ENCODE data around the gene GNG8. TPM values are rescaled to one million over a fixed set of nuclear protein-coding genes. Genes with fewer than 3 reads are reported as not detected.

The GNG8 gene
- total and polyA plus RNA-seq, 9 of the 15 experiments (the other 6 are each of a cell fraction or from before 2014, with no cell fraction given): 1.3 TPM; not detected in 8

DNA sequence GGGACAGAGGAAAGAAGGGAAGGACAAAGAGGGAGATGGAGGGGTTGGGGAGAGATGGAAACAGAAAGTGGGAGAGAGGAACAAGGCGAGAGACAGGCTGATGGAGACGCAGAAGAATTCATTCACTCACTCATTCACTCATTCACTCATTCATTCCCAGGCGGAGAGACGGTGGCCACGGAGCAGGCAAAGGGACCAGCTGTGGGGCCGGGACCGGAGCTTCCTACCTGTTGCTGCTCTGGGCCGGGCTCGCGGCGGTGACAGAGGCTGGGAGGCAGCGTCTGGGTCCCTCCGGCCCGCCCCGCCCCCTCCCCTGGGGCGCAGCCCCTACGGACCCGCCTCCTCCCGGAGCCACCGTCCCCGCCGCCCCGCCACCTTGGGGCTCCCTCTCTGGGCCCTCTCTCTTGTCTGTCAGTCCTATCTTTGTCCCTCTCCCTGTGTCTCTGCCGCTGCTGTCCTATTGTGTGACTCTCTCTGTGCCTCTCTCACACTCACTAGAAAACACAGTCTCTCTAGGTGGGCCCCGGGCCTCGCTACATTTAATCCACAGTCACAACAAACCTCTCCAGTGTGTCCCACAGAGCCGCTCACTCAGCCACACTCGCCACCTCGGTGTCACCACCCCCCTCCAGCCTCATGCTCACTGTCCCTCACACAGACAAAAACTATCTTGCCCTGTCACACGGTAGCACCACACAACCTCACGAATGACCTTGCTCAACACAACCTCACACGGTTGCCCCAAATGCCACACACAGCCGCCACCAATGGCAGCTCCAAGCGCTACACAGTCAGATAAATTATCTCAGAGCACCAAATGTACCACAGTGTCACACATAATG, at the start of gene GNG8 (continued):
- TF ChIP-seq, protein P1, sequence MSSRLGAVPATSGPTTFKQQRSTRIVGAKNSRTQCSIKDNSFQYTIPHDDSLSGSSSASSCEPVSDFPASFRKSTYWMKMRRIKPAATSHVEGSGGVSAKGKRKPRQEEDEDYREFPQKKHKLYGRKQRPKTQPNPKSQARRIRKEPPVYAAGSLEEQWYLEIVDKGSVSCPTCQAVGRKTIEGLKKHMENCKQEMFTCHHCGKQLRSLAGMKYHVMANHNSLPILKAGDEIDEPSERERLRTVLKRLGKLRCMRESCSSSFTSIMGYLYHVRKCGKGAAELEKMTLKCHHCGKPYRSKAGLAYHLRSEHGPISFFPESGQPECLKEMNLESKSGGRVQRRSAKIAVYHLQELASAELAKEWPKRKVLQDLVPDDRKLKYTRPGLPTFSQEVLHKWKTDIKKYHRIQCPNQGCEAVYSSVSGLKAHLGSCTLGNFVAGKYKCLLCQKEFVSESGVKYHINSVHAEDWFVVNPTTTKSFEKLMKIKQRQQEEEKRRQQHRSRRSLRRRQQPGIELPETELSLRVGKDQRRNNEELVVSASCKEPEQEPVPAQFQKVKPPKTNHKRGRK (tag; IDR thresholded peaks at IDR 0.05): 0 out of 2 replicates have a peak, but pooled peaks have one; percentile 18
- TF ChIP-seq SRF (CRISPR knock-in tag; IDR thresholded peaks at IDR 0.05) (no peak), DPF2 (IDR thresholded peaks at IDR 0.05) (0 out of 2 replicates have a peak, but pooled peaks have one; percentile 19), OTX1 (CRISPR knock-in tag; IDR thresholded peaks at IDR 0.05) (0 out of 2 replicates have a peak, but pooled peaks have one; percentile 30), HDAC1 (IDR thresholded peaks at IDR 0.05) (0 out of 4 replicates have a peak, but pooled peaks of 1 of the 2 experiments have one; percentile 21), ZNF384 (IDR thresholded peaks at IDR 0.05; ENCODE audit: low read depth, low read length) (0 out of 2 replicates have a peak, but pooled peaks have one; percentile 12), ZNF24 (IDR thresholded peaks at IDR 0.05) (peak; percentile 98), ZFP1 (CRISPR knock-in tag; IDR thresholded peaks at IDR 0.05) (no peak), EHMT2 (IDR thresholded peaks at IDR 0.05) (0 out of 2 replicates have a peak, but pooled peaks have one; percentile 35), ZBTB7A (IDR thresholded peaks at IDR 0.05; ENCODE audit: borderline replicate concordance, control insufficient read depth, low read depth, low read length) (peak; percentile 36; the same call in 1 of the 2 replicates), ZNF76 (CRISPR knock-in tag; IDR thresholded peaks at IDR 0.05; ENCODE audit: borderline replicate concordance) (no peak), ZFP30 (CRISPR knock-in tag; IDR thresholded peaks at IDR 0.05; ENCODE audit: borderline replicate concordance) (no peak), NBN (IDR thresholded peaks at IDR 0.05; ENCODE audit: low read depth) (0 out of 2 replicates have a peak, but pooled peaks have one; percentile 18)
- TF ChIP-seq, protein P2, sequence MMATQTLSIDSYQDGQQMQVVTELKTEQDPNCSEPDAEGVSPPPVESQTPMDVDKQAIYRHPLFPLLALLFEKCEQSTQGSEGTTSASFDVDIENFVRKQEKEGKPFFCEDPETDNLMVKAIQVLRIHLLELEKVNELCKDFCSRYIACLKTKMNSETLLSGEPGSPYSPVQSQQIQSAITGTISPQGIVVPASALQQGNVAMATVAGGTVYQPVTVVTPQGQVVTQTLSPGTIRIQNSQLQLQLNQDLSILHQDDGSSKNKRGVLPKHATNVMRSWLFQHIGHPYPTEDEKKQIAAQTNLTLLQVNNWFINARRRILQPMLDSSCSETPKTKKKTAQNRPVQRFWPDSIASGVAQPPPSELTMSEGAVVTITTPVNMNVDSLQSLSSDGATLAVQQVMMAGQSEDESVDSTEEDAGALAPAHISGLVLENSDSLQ (IDR thresholded peaks at IDR 0.05): peak; percentile 16; the same call in 1 of the 2 replicates

Measured in K562 (cell line).